Measurements from ENCODE around the gene POLR2B.

The POLR2B gene

GRCh38 chr4:56972389-56972788 is 6.3 kb upstream of the POLR2B start:
- DNase-seq (ENCODE audit: low read depth), result no peak
- TF ChIP-seq, protein P1, sequence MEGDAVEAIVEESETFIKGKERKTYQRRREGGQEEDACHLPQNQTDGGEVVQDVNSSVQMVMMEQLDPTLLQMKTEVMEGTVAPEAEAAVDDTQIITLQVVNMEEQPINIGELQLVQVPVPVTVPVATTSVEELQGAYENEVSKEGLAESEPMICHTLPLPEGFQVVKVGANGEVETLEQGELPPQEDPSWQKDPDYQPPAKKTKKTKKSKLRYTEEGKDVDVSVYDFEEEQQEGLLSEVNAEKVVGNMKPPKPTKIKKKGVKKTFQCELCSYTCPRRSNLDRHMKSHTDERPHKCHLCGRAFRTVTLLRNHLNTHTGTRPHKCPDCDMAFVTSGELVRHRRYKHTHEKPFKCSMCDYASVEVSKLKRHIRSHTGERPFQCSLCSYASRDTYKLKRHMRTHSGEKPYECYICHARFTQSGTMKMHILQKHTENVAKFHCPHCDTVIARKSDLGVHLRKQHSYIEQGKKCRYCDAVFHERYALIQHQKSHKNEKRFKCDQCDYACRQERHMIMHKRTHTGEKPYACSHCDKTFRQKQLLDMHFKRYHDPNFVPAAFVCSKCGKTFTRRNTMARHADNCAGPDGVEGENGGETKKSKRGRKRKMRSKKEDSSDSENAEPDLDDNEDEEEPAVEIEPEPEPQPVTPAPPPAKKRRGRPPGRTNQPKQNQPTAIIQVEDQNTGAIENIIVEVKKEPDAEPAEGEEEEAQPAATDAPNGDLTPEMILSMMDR (IDR thresholded peaks at IDR 0.05; ENCODE audit: control insufficient read depth, extremely low read depth, insufficient read depth), result no peak
- no peak overlapping the region for H3K4me3 ChIP-seq (ENCODE audit: low read depth, low read length)

DNA sequence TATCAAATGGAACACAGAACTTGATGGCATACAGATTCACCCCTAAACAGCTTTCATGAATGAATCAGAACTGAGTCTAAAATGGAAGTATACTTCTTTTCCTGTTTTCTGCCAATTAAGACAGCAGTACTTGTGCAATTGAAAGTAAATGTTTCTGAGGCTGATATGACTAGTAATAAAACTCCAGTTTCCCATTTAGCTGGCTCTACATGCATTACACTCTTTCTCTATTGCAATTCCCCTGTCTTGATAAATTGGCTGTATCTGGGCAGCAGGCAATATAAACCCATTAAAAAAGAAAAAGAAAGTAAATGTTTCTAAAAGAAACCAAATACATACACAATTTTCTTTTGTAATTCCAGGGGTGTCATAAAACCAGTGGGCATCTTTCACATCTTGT is 5.9 kb upstream of the POLR2B start:
- no peak for DNase-seq (ENCODE audit: low read depth)
- TF ChIP-seq, protein P1 (IDR thresholded peaks at IDR 0.05; ENCODE audit: control insufficient read depth, extremely low read depth, insufficient read depth), result no peak
- no peak overlapping the region for H3K4me3 ChIP-seq (ENCODE audit: low read depth, low read length)

GRCh38 chr4:56973336-56973735 is 5.4 kb upstream of the POLR2B start:
- H3K4me3 ChIP-seq (ENCODE audit: low read depth, low read length), result no peak overlapping the region
- TF ChIP-seq, protein P1 (IDR thresholded peaks at IDR 0.05; ENCODE audit: control insufficient read depth, extremely low read depth, insufficient read depth), result no peak
- no peak for DNase-seq (ENCODE audit: low read depth)

- no peak for DNase-seq (ENCODE audit: low read depth)
- H3K4me3 ChIP-seq (ENCODE audit: low read depth, low read length), result peak overlapping the region; percentile 100
- TF ChIP-seq, protein P1 (IDR thresholded peaks at IDR 0.05; ENCODE audit: control insufficient read depth, extremely low read depth, insufficient read depth), result 0 out of 2 replicates have a peak, but pooled peaks have one; percentile 19
These were observed 2.3 kb upstream of the POLR2B start for GRCh38 chr4:56976283-56976836.

DNA sequence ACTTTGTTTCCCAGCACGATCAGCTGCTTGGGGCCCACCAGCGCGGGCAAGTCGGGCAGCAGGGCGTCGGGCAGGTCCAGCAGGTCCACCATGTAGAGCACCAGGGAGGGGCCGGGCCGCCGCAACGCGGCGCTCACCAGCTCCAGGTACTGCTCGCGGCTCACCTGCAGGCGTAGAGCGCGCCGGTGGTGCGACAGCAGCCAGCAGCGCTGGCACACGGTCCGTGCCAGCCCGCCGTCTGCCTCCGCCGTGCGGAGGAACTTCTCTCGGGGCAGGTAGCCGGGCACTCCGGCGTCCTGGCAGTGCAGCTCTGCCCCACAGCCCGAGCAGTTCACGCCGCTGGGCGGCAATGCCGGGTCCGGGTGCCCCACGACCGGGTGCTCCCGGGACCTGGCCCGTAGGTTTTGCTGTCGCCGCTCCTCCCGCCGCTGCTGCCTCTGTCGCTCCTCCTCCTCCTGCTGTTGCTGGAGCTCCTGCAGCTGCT is 1.8 kb upstream of the POLR2B start:
- TF ChIP-seq, protein P1 (IDR thresholded peaks at IDR 0.05; ENCODE audit: control insufficient read depth, extremely low read depth, insufficient read depth), result peak; percentile 43
- no peak for DNase-seq (ENCODE audit: low read depth)
- peak overlapping the region; percentile 100 for H3K4me3 ChIP-seq (ENCODE audit: low read depth, low read length)

DNA sequence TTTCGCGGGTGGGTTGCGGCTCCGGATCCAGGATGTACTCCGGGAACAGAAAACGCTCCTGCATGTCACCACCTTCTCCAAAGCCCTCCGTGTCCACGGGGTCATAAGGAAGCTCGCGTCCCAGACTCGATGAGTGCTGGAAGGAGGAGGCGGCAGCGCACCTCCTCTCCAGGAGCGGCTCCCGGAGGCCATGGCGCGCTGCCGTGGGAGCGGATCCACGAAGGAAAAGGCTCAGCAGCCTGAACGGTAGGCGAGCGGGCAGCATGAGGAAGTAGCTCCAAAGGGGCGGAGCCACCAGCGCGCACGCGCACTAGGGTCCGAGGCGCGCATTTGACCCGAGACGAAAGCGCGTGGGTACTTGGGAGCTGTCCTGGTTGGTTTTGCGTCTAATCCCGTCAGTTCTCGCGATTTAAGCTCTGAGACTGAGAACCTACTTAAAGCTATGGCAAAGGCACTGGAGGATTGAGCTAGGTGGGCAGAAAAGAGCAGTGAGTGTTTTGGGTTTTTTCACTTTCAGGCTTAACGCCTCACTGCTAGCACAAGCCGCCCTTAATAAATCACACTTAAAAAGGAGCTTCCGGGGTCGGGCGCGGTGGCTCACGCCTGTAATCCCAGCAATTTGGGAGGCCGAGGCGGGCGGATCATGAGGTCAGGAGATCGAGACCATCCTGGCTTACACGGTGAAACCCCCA is 1.2 kb upstream of the POLR2B start, which contains the start of gene NOA1:
TSS of gene NOA1 (minus strand) at position 286 of the 692 bp plus-strand sequence. CDS start at position 265, 21 bp downstream.
- peak within 1 kb of the TSS; percentile 100 for H3K4me3 ChIP-seq (ENCODE audit: low read depth, low read length)
- DNase-seq (ENCODE audit: low read depth), result peak; percentile 98
- TF ChIP-seq, protein P1 (IDR thresholded peaks at IDR 0.05; ENCODE audit: control insufficient read depth, extremely low read depth, insufficient read depth), result no peak

Measured in LNCaP clone FGC (cell line).